Measurements from ENCODE around the gene MRPS15.

DNA sequence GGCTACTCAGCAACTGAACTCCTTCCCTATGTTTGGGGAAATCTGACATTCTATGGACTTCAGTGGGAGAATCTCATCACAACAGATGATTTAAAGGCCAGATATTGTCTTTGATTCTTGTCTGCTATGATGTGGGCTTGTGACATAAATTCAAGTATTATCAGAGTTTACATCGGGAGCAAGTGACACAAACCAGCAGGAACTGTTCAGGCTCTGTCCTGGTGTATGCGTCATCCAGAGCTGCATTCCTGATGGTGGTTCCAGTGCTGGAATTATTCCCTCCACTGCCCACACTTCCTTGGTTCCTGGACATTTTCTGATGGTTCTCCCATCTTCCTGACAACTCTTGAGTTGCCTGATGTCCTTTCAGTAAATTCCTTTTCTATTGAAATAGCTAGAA, 55.7 kb downstream of the MRPS15 start:
- TF ChIP-seq, protein P1, sequence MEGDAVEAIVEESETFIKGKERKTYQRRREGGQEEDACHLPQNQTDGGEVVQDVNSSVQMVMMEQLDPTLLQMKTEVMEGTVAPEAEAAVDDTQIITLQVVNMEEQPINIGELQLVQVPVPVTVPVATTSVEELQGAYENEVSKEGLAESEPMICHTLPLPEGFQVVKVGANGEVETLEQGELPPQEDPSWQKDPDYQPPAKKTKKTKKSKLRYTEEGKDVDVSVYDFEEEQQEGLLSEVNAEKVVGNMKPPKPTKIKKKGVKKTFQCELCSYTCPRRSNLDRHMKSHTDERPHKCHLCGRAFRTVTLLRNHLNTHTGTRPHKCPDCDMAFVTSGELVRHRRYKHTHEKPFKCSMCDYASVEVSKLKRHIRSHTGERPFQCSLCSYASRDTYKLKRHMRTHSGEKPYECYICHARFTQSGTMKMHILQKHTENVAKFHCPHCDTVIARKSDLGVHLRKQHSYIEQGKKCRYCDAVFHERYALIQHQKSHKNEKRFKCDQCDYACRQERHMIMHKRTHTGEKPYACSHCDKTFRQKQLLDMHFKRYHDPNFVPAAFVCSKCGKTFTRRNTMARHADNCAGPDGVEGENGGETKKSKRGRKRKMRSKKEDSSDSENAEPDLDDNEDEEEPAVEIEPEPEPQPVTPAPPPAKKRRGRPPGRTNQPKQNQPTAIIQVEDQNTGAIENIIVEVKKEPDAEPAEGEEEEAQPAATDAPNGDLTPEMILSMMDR (IDR thresholded peaks at IDR 0.05 in 4 of 5, conservative IDR thresholded peaks at IDR 0.05 in 1 of 5), result no peak
- no peak for TF ChIP-seq POLR2A (IDR thresholded peaks at IDR 0.05)
